ENCODE measurements around the gene CDK18.

Gene CDK18

GRCh38 chr1:205570796-205571537 lies 66.5 kb downstream of the CDK18 start:
- no peak for DNase-seq (ENCODE audit: low spot score)

GRCh38 chr1:205571747-205572146 lies 67.3 kb downstream of the CDK18 start:
- DNase-seq (ENCODE audit: low spot score): no peak

GRCh38 chr1:205572421-205572820 lies 68.0 kb downstream of the CDK18 start:
- no peak for DNase-seq (ENCODE audit: low spot score)

- DNase-seq (ENCODE audit: low spot score): no peak
These were observed 70.9 kb downstream of the CDK18 start for GRCh38 chr1:205575294-205575885.

- no peak for DNase-seq (ENCODE audit: low spot score)
These were observed 71.5 kb downstream of the CDK18 start for GRCh38 chr1:205576011-205576410.

- no peak for DNase-seq (ENCODE audit: low spot score)
These were observed 72.6 kb downstream of the CDK18 start for GRCh38 chr1:205576805-205577761.

- DNase-seq (ENCODE audit: low spot score): no peak
These were observed 73.6 kb downstream of the CDK18 start for GRCh38 chr1:205577874-205578658.

- no peak for DNase-seq (ENCODE audit: low spot score)
These were observed 74.5 kb downstream of the CDK18 start for GRCh38 chr1:205578780-205579571.

GRCh38 chr1:205579711-205580110 lies 75.2 kb downstream of the CDK18 start:
- DNase-seq (ENCODE audit: low spot score): no peak

GRCh38 chr1:205580140-205580922 lies 75.9 kb downstream of the CDK18 start:
- DNase-seq (ENCODE audit: low spot score): no peak

- DNase-seq (ENCODE audit: low spot score): no peak
These were observed 76.4 kb downstream of the CDK18 start for GRCh38 chr1:205580923-205581180.

- DNase-seq (ENCODE audit: low spot score): no peak
These were observed 77.0 kb downstream of the CDK18 start for GRCh38 chr1:205581321-205581980.

- no peak for DNase-seq (ENCODE audit: low spot score)
These were observed 77.6 kb downstream of the CDK18 start for GRCh38 chr1:205582046-205582445.
